Tibial nerve (tissue), 4 donors: Measurements from ENCODE around the gene KIF6. TPM values are rescaled to one million over a fixed set of nuclear protein-coding genes. Genes with fewer than 3 reads are reported as not detected.

ENCODE experiments used
- DNase-seq, 2 donors: peaks; one replicate each; pipeline ENCODE4 v3.0.0-alpha.2; 2019; ENCODE audit warnings: low spot score in 2 of 2
- H3K27ac ChIP-seq, 4 donors: fragments of 200-600 bp; sonication (generic) in 3 of 4; one replicate each; pipeline ENCODE4 v1.5.1; 2017 to 2019; ENCODE audit warnings: mild to moderate bottlenecking in 1 of 4
- H3K27me3 ChIP-seq, 2 donors: fragments of 200-600 bp; sonication (generic) in 1 of 2; one replicate each; pipeline versions ENCODE4 v1.5.1 to v1.6.0; 2017 to 2019
- H3K36me3 ChIP-seq, 3 donors: fragments of 200-600 bp; sonication (generic); one replicate each; pipeline ENCODE4 v1.5.1; 2018 to 2019
- H3K4me1 ChIP-seq, 4 donors: fragments of 200-600 bp; sonication (generic) in 3 of 4; one replicate each; pipeline ENCODE4 v1.5.1; 2017 to 2019
- H3K4me3 ChIP-seq, 4 donors: fragments of 200-600 bp; sonication (generic) in 3 of 4; one replicate each; pipeline ENCODE4 v1.5.1; 2017 to 2019; ENCODE audit warnings: mild to moderate bottlenecking in 1 of 4, moderate library complexity in 1 of 4
- H3K9me3 ChIP-seq, 4 donors: fragments of 200-600 bp; sonication (generic) in 3 of 4; one replicate each; pipeline ENCODE4 v1.5.1; 2017 to 2019
- EP300 ChIP-seq, 2 donors: sonication (generic); formaldehyde crosslinking; IDR thresholded peaks; one replicate each; pipeline ENCODE4 v1.6.1; 2017; ENCODE audit warnings: antibody characterized with exemption in 2 of 2, mild to moderate bottlenecking in 1 of 2
- POLR2A ChIP-seq, 2 donors: fragments of 450-650 bp; IDR thresholded peaks; one replicate each; pipeline ENCODE4 v1.6.1; 2017; ENCODE audit warnings: antibody characterized with exemption in 2 of 2, mild to moderate bottlenecking in 2 of 2, moderate library complexity in 2 of 2
- WGBS, 2 donors: methylation state at CpG; one replicate each; pipeline ENCODE4 v1.1.5; 2018; 5-methylcytosine and 5-hydroxymethylcytosine counted together
- total RNA-seq, 4 donors: library from RNA; depleted of rRNA; stranded (reverse); fragments of >200 nt; gene quantifications; one replicate each; pipeline ENCODE4 v1.1.0, GENCODE V29; 2016
- TF ChIP-seq, protein P1 (sequence below), 5 experiments: fragments of 200-600 bp in 3 of 5; fragments of 450-650 bp in 2 of 5; sonication (generic) in 3 of 5; IDR thresholded peaks; one replicate each; pipeline ENCODE4 v1.5.1; 2016 to 2019; ENCODE audit warnings: antibody characterized with exemption in 5 of 5, mild to moderate bottlenecking in 3 of 5, moderate library complexity in 2 of 5

Gene KIF6
- total RNA-seq, 4 donors from 2014 or later, result 0.22 to 0.59 TPM; not detected in 2

DNA sequence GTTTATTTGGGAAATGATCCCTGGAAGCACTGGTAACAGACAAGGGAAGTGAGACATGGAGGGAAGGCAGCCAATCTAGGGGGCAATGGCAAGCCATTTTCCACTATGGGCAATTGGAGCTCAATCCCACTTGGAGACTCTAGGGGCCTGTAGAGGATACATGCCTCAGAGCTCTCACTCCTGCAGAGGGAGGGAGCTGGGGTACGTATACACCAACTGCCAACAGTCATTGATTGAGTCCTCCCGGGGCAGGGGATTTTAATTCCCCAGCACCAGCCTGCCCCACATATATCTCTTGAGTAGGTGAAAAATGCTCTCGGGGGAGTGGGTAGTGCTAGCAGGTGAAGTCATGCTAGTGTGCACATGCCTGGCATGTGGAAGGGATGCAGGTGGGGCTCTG, 323.8 kb downstream of the KIF6 start:
- H3K9me3 ChIP-seq, result no peaks in the 10 kb centered on the region
- DNase-seq, result no peak
- H3K27ac ChIP-seq, result no peak overlapping the region
- 94 to 97% methylated on average over 3 of the region's 3 CpGs for WGBS, 2 donors
- H3K4me1 ChIP-seq, result no peaks in the 10 kb centered on the region
- no peak overlapping the region for H3K4me3 ChIP-seq
- TF ChIP-seq, protein P1, sequence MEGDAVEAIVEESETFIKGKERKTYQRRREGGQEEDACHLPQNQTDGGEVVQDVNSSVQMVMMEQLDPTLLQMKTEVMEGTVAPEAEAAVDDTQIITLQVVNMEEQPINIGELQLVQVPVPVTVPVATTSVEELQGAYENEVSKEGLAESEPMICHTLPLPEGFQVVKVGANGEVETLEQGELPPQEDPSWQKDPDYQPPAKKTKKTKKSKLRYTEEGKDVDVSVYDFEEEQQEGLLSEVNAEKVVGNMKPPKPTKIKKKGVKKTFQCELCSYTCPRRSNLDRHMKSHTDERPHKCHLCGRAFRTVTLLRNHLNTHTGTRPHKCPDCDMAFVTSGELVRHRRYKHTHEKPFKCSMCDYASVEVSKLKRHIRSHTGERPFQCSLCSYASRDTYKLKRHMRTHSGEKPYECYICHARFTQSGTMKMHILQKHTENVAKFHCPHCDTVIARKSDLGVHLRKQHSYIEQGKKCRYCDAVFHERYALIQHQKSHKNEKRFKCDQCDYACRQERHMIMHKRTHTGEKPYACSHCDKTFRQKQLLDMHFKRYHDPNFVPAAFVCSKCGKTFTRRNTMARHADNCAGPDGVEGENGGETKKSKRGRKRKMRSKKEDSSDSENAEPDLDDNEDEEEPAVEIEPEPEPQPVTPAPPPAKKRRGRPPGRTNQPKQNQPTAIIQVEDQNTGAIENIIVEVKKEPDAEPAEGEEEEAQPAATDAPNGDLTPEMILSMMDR (IDR thresholded peaks at IDR 0.05), result no peak
- TF ChIP-seq POLR2A (IDR thresholded peaks at IDR 0.05) (no peak), EP300 (IDR thresholded peaks at IDR 0.05) (no peak)
- H3K36me3 ChIP-seq, result no peaks in the 10 kb centered on the region
- H3K27me3 ChIP-seq, result no peaks in the 10 kb centered on the region

DNA sequence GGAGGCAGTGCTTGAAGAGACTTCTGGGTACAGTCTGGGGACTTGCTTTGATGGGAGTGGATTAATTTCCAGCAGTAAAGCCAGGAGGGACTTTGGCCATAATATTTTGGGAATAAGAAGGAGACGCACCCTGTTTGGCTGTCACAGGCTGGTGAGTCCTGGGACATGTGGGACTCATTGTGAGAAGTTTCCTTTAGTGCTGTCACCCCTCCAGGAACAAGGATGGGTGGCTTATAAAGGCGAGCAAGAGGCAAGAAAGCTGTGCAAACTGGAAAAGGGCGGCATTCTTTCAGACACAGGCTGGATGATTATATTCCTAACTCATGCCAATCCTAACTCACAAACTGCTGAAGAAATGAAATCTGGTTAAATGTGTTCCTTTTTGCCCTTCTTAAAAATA, 325.2 kb downstream of the KIF6 start:
- H3K27me3 ChIP-seq, result no peaks in the 10 kb centered on the region
- no peak for TF ChIP-seq EP300 (IDR thresholded peaks at IDR 0.05)
- no peaks in the 10 kb centered on the region for H3K4me1 ChIP-seq
- H3K36me3 ChIP-seq, result no peaks in the 10 kb centered on the region
- H3K27ac ChIP-seq, result no peak overlapping the region
- DNase-seq, result no peak
- 85 to 92% methylated on average over 3 of the region's 3 CpGs for WGBS, 2 donors
- H3K9me3 ChIP-seq, result no peaks in the 10 kb centered on the region
- no peak overlapping the region for H3K4me3 ChIP-seq

DNA sequence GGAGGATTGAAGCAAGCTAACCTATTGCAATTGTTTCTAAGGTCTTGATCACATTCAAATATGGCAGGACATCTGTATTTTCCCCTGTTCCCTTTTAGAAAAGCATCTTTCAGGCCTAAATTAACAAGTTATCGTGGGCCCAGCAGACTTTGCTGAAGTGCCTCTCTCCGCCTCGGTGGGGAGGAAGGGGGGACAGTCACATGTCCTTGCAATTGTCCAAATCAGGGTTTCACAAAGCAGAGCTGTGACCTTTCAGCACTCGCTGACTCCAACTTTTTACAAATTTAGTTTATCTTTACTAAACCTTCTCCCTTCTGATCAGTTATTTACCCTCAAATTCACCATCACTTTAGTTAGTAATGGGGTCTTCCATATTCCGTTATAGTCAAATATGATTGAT, 328.4 kb downstream of the KIF6 start:
- Histone ChIP-seq H3K4me3 (no peak overlapping the region), H3K27ac (no peak overlapping the region), H3K27me3 (no peaks in the 10 kb centered on the region), H3K9me3 (no peaks in the 10 kb centered on the region), H3K4me1 (no peaks in the 10 kb centered on the region), H3K36me3 (no peaks in the 10 kb centered on the region)
- WGBS, 2 donors, result 81 to 82% methylated on average over 5 of the region's 5 CpGs
- TF ChIP-seq POLR2A (IDR thresholded peaks at IDR 0.05) (no peak), EP300 (IDR thresholded peaks at IDR 0.05) (no peak)
- TF ChIP-seq, protein P1 (IDR thresholded peaks at IDR 0.05), result no peak
- DNase-seq, result no peak

DNA sequence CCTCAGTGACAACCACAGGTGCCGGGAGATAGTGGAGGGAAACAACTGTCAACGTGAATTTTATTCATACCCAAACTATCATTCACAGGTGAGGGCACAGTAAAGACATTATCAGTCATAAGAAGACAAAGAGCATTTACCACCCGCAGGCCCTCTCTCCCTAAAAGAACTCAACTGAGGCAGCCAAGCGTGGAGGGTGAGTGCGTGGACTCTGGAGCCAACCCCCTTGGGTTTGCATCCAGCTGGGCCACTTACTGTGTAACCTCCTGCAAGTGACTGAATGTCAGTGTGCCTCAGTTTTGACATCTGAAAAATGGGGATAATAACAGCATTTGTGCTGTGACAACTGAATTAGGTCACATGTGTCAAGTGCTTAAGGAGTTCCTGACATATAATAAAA, 332.1 kb downstream of the KIF6 start:
- no peak for DNase-seq
- Histone ChIP-seq H3K4me3 (no peak overlapping the region), H3K27me3 (no peaks in the 10 kb centered on the region), H3K4me1 (no peaks in the 10 kb centered on the region), H3K36me3 (no peaks in the 10 kb centered on the region), H3K9me3 (no peaks in the 10 kb centered on the region), H3K27ac (no peak overlapping the region)
- no peak for TF ChIP-seq EP300 (IDR thresholded peaks at IDR 0.05)
- TF ChIP-seq, protein P1 (IDR thresholded peaks at IDR 0.05), result no peak
- no peak for TF ChIP-seq POLR2A (IDR thresholded peaks at IDR 0.05)
- WGBS, 2 donors, result 86 to 91% methylated on average over 5 of the region's 5 CpGs

DNA sequence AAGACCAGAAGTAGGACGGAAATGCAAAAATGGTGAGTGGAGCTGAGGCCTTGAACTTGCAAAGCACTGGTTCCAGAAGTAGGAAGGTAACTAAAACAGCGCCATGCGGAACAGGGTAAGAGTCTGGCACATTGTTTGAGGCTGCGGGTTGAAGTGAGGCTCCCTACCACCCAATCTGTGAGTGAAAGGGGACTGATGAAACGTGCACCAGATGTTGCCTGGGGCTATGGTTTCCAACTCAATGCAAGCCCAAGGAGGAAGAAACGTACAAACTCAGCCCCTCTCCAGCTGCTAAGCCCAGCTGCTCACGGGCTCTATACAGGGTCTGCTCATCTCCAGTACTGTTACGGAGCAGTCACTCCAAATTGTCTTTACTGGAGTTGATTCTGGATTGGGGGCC, 334.0 kb downstream of the KIF6 start:
- 88 to 89% methylated on average over 8 of the region's 8 CpGs for WGBS, 2 donors
- no peaks in the 10 kb centered on the region for H3K9me3 ChIP-seq
- H3K36me3 ChIP-seq, result no peaks in the 10 kb centered on the region
- no peak for DNase-seq
- H3K4me3 ChIP-seq, result no peak overlapping the region
- H3K27ac ChIP-seq, result no peak overlapping the region
- no peaks in the 10 kb centered on the region for H3K4me1 ChIP-seq
- TF ChIP-seq POLR2A (IDR thresholded peaks at IDR 0.05) (no peak), EP300 (IDR thresholded peaks at IDR 0.05) (no peak)
- H3K27me3 ChIP-seq, result no peaks in the 10 kb centered on the region

DNA sequence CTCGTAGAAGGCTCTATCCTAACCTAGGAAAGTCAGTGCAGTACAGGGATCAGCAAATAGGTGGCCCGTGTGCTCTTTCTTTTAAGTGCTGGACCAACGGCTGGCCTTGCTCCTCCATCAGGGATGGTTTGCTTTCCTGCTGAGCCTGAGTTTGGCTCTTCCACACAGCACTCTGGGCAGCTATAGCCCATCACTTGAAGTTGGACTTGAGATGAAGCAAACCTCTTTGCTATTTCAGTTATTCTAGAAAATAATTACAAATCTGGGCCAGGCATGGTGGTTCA, 335.8 kb downstream of the KIF6 start:
- Histone ChIP-seq H3K27me3 (no peaks in the 10 kb centered on the region), H3K36me3 (no peaks in the 10 kb centered on the region), H3K4me1 (no peaks in the 10 kb centered on the region), H3K4me3 (no peak overlapping the region), H3K27ac (no peak overlapping the region), H3K9me3 (no peaks in the 10 kb centered on the region)
- no peak for DNase-seq
- WGBS, 2 donors, result 34 to 45% methylated on average over 3 of the region's 3 CpGs
- TF ChIP-seq, protein P1 (IDR thresholded peaks at IDR 0.05), result peak in 1 of 5 experiments; percentile 10
- no peak for TF ChIP-seq POLR2A (IDR thresholded peaks at IDR 0.05)
